ENCODE measurements around the gene NEO1.
"Not testable (repeated sequence)": the region's sequence is repeated elsewhere in the genome, so short reads cannot be mapped to it uniquely, and the experiment has no call there.

NEO1 gene

GRCh38 chr15:73153024-73153423, 100.8 kb downstream of the NEO1 start:
- ChIA-PET CTCF (no interaction called here), POLR2A (no interaction called here)
- TF ChIP-seq CTCF (IDR thresholded peaks at IDR 0.05; ENCODE audit: control extremely low read depth, extremely low read depth, low read depth, missing control alignments), result no peak
- no peak for DNase-seq (ENCODE audit: extremely low spot score)

GRCh38 chr15:73153447-73153846, 101.2 kb downstream of the NEO1 start:
- TF ChIP-seq CTCF (IDR thresholded peaks at IDR 0.05; ENCODE audit: control extremely low read depth, extremely low read depth, low read depth, missing control alignments), result no peak
- ChIA-PET POLR2A (no interaction called here), CTCF (no interaction called here)
- no peak for DNase-seq (ENCODE audit: extremely low spot score)

- DNase-seq (ENCODE audit: extremely low spot score), result no peak
- ChIA-PET CTCF (no interaction called here), POLR2A (no interaction called here)
- TF ChIP-seq CTCF (IDR thresholded peaks at IDR 0.05; ENCODE audit: control extremely low read depth, extremely low read depth, low read depth, missing control alignments), result no peak
These were observed 104.3 kb downstream of the NEO1 start for GRCh38 chr15:73156431-73157191.

GRCh38 chr15:73161546-73161945, 109.3 kb downstream of the NEO1 start:
- TF ChIP-seq CTCF (IDR thresholded peaks at IDR 0.05; ENCODE audit: control extremely low read depth, extremely low read depth, low read depth, missing control alignments), result no peak
- POLR2A ChIA-PET, result no interaction called here
- CTCF ChIA-PET, result no interaction called here

GRCh38 chr15:73165435-73165834, 113.2 kb downstream of the NEO1 start:
- POLR2A ChIA-PET, result no interaction called here
- TF ChIP-seq CTCF (IDR thresholded peaks at IDR 0.05; ENCODE audit: control extremely low read depth, extremely low read depth, low read depth, missing control alignments), result no peak
- CTCF ChIA-PET, result no interaction called here
- no peak for DNase-seq (ENCODE audit: extremely low spot score)

More at GRCh38 chr15:73161546-73161945, 109.3 kb downstream of the NEO1 start:
- DNase-seq (ENCODE audit: extremely low spot score), result no peak

GRCh38 chr15:73165844-73166243, 113.6 kb downstream of the NEO1 start:
- no peak for DNase-seq (ENCODE audit: extremely low spot score)
- no peak for TF ChIP-seq CTCF (IDR thresholded peaks at IDR 0.05; ENCODE audit: control extremely low read depth, extremely low read depth, low read depth, missing control alignments)
- CTCF ChIA-PET, result no interaction called here
- POLR2A ChIA-PET, result no interaction called here

- POLR2A ChIA-PET; DNase-seq (ENCODE audit: extremely low spot score); CTCF ChIA-PET: not testable (repeated sequence)
These were observed 114.4 kb downstream of the NEO1 start for GRCh38 chr15:73166711-73167110.
